Vagina (tissue), 2 donors: ENCODE results near the gene SLC25A44. TPM values are rescaled to one million over a fixed set of nuclear protein-coding genes. Genes with fewer than 3 reads are reported as not detected.
"Not testable (repeated sequence)": the region's sequence is repeated elsewhere in the genome, so short reads cannot be mapped to it uniquely, and the experiment has no call there.

Experiments used
- DNase-seq, 2 donors: peaks; one replicate each; pipeline ENCODE4 v3.0.0-alpha.2; 2017; ENCODE audit errors: extremely low spot score in 2 of 2
- H3K27ac ChIP-seq: fragments of 200-600 bp; sonication (generic); one replicate; pipeline ENCODE4 v1.5.1; 2019
- H3K27me3 ChIP-seq: fragments of 200-600 bp; sonication (generic); one replicate; pipeline ENCODE4 v1.5.1; 2019
- H3K36me3 ChIP-seq, 2 donors: fragments of 200-600 bp; sonication (generic); one replicate each; pipeline ENCODE4 v1.5.1; 2017 to 2019
- H3K4me1 ChIP-seq: fragments of 200-600 bp; sonication (generic); one replicate; pipeline ENCODE4 v1.5.1; 2019
- H3K4me3 ChIP-seq, 2 donors: fragments of 200-600 bp; sonication (generic); 1 replicate in 1 of 2; 2 replicates in 1 of 2; pipeline ENCODE4 v1.5.1; 2016 to 2019
- H3K9me3 ChIP-seq: fragments of 200-600 bp; sonication (generic); one replicate; pipeline ENCODE4 v1.5.1; 2019
- CTCF ChIP-seq, 3 experiments: fragments of 450-650 bp in 2 of 3; fragments of 200-600 bp in 1 of 3; sonication (generic) in 1 of 3; IDR thresholded peaks; one replicate each; pipeline ENCODE4 v1.5.1; 2017 to 2019; ENCODE audit warnings: antibody characterized with exemption in 3 of 3, mild to moderate bottlenecking in 2 of 3, moderate library complexity in 2 of 3
- POLR2A ChIP-seq, 2 donors: fragments of 450-650 bp; IDR thresholded peaks; one replicate each; pipeline ENCODE4 v1.6.1; 2017; ENCODE audit warnings: antibody characterized with exemption in 2 of 2, mild to moderate bottlenecking in 2 of 2, moderate library complexity in 2 of 2
- POLR2AphosphoS5 ChIP-seq, 2 donors: sonication (generic); formaldehyde crosslinking; IDR thresholded peaks; one replicate each; pipeline ENCODE4 v1.9.0; 2017; ENCODE audit warnings: antibody characterized with exemption in 2 of 2, mild to moderate bottlenecking in 2 of 2, low read depth in 1 of 2; ENCODE audit not compliant: insufficient read depth in 1 of 2
- intact Hi-C: fragments of 100-400 bp; cut with DNase I; formaldehyde crosslinking; loops from one replicate; pipeline ENCODE4 v1.15.1; 2023
- total RNA-seq: library from RNA; depleted of rRNA; stranded (reverse); fragments of >200 nt; gene quantifications from one replicate; pipeline ENCODE4 v1.2.3, GENCODE V29; 2016

Gene SLC25A44
- total RNA-seq, 1 donor from 2014 or later: 14.0 TPM

DNA sequence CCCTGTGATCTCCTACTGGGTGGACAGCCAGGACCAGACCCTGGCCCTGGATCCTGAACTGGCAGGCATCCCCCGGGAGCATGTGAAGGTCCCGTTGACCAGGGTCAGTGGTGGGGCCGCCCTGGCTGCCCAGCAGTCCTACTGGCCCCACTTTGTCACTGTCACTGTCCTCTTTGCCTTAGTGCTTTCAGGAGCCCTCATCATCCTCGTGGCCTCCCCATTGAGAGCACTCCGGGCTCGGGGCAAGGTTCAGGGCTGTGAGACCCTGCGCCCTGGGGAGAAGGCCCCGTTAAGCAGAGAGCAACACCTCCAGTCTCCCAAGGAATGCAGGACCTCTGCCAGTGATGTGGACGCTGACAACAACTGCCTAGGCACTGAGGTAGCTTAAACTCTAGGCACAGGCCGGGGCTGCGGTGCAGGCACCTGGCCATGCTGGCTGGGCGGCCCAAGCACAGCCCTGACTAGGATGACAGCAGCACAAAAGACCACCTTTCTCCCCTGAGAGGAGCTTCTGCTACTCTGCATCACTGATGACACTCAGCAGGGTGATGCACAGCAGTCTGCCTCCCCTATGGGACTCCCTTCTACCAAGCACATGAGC lies 17.2 kb upstream of the SLC25A44 start:
- H3K4me3 ChIP-seq: no peak overlapping the region
- no peak overlapping the region for H3K27ac ChIP-seq
- H3K9me3 ChIP-seq: no peaks in the 10 kb centered on the region
- peaks cover 0 to 5% of the 10 kb centered on the region in 2 donors for H3K36me3 ChIP-seq
- no peaks in the 10 kb centered on the region for H3K4me1 ChIP-seq
- intact Hi-C loops: no loop called here
- no peak for DNase-seq
- H3K27me3 ChIP-seq: no peaks in the 10 kb centered on the region
- TF ChIP-seq POLR2A (IDR thresholded peaks at IDR 0.05) (no peak), POLR2AphosphoS5 (IDR thresholded peaks at IDR 0.05; ENCODE audit: insufficient read depth in 1 of 2, low read depth in 1 of 2) (no peak), CTCF (IDR thresholded peaks at IDR 0.05) (no peak)

GRCh38 chr1:156177919-156178654 lies 15.8 kb upstream of the SLC25A44 start:
- Histone ChIP-seq H3K4me1 (no peaks in the 10 kb centered on the region), H3K9me3 (no peaks in the 10 kb centered on the region), H3K4me3 (no peak overlapping the region), H3K27ac (no peak overlapping the region), H3K27me3 (no peaks in the 10 kb centered on the region), H3K36me3 (peaks cover 0 to 5% of the 10 kb centered on the region in 2 donors)
- no peak for DNase-seq
- intact Hi-C loops: no loop called here
- no peak for TF ChIP-seq POLR2A (IDR thresholded peaks at IDR 0.05)
- no peak for TF ChIP-seq POLR2AphosphoS5 (IDR thresholded peaks at IDR 0.05; ENCODE audit: insufficient read depth in 1 of 2, low read depth in 1 of 2)
- TF ChIP-seq CTCF (IDR thresholded peaks at IDR 0.05): no peak

- Histone ChIP-seq H3K36me3 (peaks cover 0 to 5% of the 10 kb centered on the region in 2 donors), H3K27me3 (no peaks in the 10 kb centered on the region), H3K4me3 (no peak overlapping the region), H3K4me1 (no peaks in the 10 kb centered on the region), H3K27ac (no peak overlapping the region), H3K9me3 (no peaks in the 10 kb centered on the region)
- no peak for DNase-seq
- TF ChIP-seq POLR2AphosphoS5 (IDR thresholded peaks at IDR 0.05; ENCODE audit: insufficient read depth in 1 of 2, low read depth in 1 of 2) (no peak), CTCF (IDR thresholded peaks at IDR 0.05) (no peak), POLR2A (IDR thresholded peaks at IDR 0.05) (no peak)
- intact Hi-C loops: no loop called here
Observed at GRCh38 chr1:156180471-156180870, 13.4 kb upstream of the SLC25A44 start.

GRCh38 chr1:156181391-156181924 lies 12.4 kb upstream of the SLC25A44 start:
- H3K4me3 ChIP-seq, H3K36me3 ChIP-seq, intact Hi-C loops: not testable (repeated sequence)

DNA sequence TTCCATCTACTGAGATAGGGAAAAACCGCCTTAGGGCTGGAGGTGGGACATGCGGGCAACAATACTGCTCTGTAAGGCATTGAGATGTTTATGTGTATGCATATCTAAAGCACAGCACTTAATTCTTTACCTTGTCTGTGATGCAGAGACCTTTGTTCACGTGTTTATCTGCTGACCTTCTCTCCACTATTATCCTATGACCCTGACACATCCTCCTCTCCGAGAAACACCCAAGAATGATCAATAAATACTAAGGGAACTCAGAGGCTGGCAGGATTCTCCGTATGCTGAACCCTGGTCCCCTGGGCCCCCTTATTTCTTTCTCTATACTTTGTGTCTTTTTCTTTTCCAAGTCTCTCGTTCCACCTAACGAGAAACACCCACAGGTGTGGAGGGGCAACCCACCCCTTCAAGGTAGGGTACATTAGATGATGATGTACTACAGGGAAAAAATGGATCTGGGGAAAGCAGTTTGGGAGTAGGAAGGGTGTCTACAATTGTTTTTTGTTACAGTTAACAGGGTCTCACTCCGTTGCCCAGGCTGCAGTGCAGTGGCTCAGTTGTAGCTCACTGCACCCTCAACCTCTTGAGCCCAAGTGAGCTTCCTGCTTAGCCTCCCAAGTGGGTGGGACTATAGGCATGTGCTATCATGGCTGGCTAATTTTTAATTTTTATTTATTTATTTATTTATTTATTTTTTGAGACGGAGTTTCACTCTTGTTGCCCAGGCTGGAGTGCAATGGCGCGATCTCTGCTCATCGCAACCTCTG lies 11.7 kb upstream of the SLC25A44 start:
- H3K4me3 ChIP-seq, H3K36me3 ChIP-seq, H3K27ac ChIP-seq, DNase-seq, H3K4me1 ChIP-seq, H3K27me3 ChIP-seq, H3K9me3 ChIP-seq, intact Hi-C loops: not testable (repeated sequence)

More at GRCh38 chr1:156181391-156181924, 12.4 kb upstream of the SLC25A44 start:
- not testable (repeated sequence) for H3K9me3 ChIP-seq, H3K4me1 ChIP-seq, H3K27me3 ChIP-seq, H3K27ac ChIP-seq, DNase-seq

- H3K4me3 ChIP-seq, H3K27me3 ChIP-seq, H3K36me3 ChIP-seq, H3K4me1 ChIP-seq, H3K27ac ChIP-seq, intact Hi-C loops, DNase-seq, H3K9me3 ChIP-seq: not testable (repeated sequence)
Observed at GRCh38 chr1:156186347-156187177, 7.3 kb upstream of the SLC25A44 start.

GRCh38 chr1:156190265-156190664 lies 3.6 kb upstream of the SLC25A44 start:
- H3K9me3 ChIP-seq, H3K4me3 ChIP-seq, H3K27me3 ChIP-seq, H3K27ac ChIP-seq, H3K36me3 ChIP-seq, intact Hi-C loops, DNase-seq: not testable (repeated sequence)
- H3K4me1 ChIP-seq: peaks cover 21% of the 10 kb centered on the region
